ENCODE data around the gene PKNOX1.
"Not testable (repeated sequence)": the region's sequence is repeated elsewhere in the genome, so short reads cannot be mapped to it uniquely, and the experiment has no call there.

The PKNOX1 gene

GRCh38 chr21:42939582-42940413 is 34.6 kb upstream of the PKNOX1 start:
- no peak for ATAC-seq
- H3K27ac Mint-ChIP-seq: no peak overlapping the region
- no peaks in the 10 kb centered on the region for H3K9me3 Mint-ChIP-seq
- H3K27me3 Mint-ChIP-seq: no peaks in the 10 kb centered on the region
- no peak for DNase-seq
- H3K4me3 Mint-ChIP-seq: no peak overlapping the region
- no peaks in the 10 kb centered on the region for H3K4me1 Mint-ChIP-seq

- ATAC-seq (no peak), DNase-seq (no peak)
- Mint-ChIP-seq H3K4me3 (no peak overlapping the region), H3K27ac (no peak overlapping the region), H3K27me3 (no peaks in the 10 kb centered on the region), H3K9me3 (no peaks in the 10 kb centered on the region), H3K4me1 (no peaks in the 10 kb centered on the region)
Measured at GRCh38 chr21:42941696-42942085, 32.7 kb upstream of the PKNOX1 start.

GRCh38 chr21:42942244-42942643 is 32.1 kb upstream of the PKNOX1 start:
- DNase-seq (no peak), ATAC-seq (no peak)
- Mint-ChIP-seq H3K9me3 (no peaks in the 10 kb centered on the region), H3K27me3 (no peaks in the 10 kb centered on the region), H3K27ac (no peak overlapping the region), H3K4me3 (no peak overlapping the region), H3K4me1 (no peaks in the 10 kb centered on the region)

GRCh38 chr21:42949094-42949755 is 25.1 kb upstream of the PKNOX1 start:
- peak overlapping the region in 1 of 2 donors; percentile 15 for H3K27ac Mint-ChIP-seq
- not testable (repeated sequence) for ATAC-seq, DNase-seq, H3K4me3 Mint-ChIP-seq, H3K27me3 Mint-ChIP-seq, H3K4me1 Mint-ChIP-seq
- H3K9me3 Mint-ChIP-seq: peaks cover 0 to 11% of the 10 kb centered on the region in 2 donors

GRCh38 chr21:42951193-42951592 is 23.2 kb upstream of the PKNOX1 start:
- peaks cover 0 to 11% of the 10 kb centered on the region in 2 donors for H3K9me3 Mint-ChIP-seq
- H3K4me1 Mint-ChIP-seq, DNase-seq, H3K4me3 Mint-ChIP-seq, ATAC-seq, H3K27ac Mint-ChIP-seq, H3K27me3 Mint-ChIP-seq: not testable (repeated sequence)

GRCh38 chr21:42956824-42957630 is 17.3 kb upstream of the PKNOX1 start:
- H3K4me3 Mint-ChIP-seq: no peak overlapping the region
- DNase-seq: no peak
- no peaks in the 10 kb centered on the region for H3K4me1 Mint-ChIP-seq
- ATAC-seq: peak; percentile 98
- H3K27me3 Mint-ChIP-seq: no peaks in the 10 kb centered on the region
- no peak overlapping the region for H3K27ac Mint-ChIP-seq
- no peaks in the 10 kb centered on the region for H3K9me3 Mint-ChIP-seq

- H3K4me1 Mint-ChIP-seq, H3K27me3 Mint-ChIP-seq, DNase-seq, H3K27ac Mint-ChIP-seq, H3K9me3 Mint-ChIP-seq, H3K4me3 Mint-ChIP-seq, ATAC-seq: not testable (repeated sequence)
Measured at GRCh38 chr21:42958122-42958521, 16.2 kb upstream of the PKNOX1 start.

GRCh38 chr21:42959728-42960127 is 14.6 kb upstream of the PKNOX1 start:
- Mint-ChIP-seq H3K9me3 (no peaks in the 10 kb centered on the region), H3K27me3 (no peaks in the 10 kb centered on the region), H3K4me1 (no peaks in the 10 kb centered on the region), H3K27ac (no peak overlapping the region), H3K4me3 (no peak overlapping the region)
- ATAC-seq (no peak), DNase-seq (no peak)

- peak overlapping the region in 1 of 2 donors; percentile 40 for H3K27ac Mint-ChIP-seq
Measured at GRCh38 chr21:42962380-42963007, 11.9 kb upstream of the PKNOX1 start.

GRCh38 chr21:42964086-42964485 is 10.3 kb upstream of the PKNOX1 start:
- no peak overlapping the region for H3K4me3 Mint-ChIP-seq
- DNase-seq (no peak), ATAC-seq (no peak)
- no peaks in the 10 kb centered on the region for H3K27me3 Mint-ChIP-seq
- H3K27ac Mint-ChIP-seq: peak overlapping the region in 1 of 2 donors; percentile 22
- H3K9me3 Mint-ChIP-seq: no peaks in the 10 kb centered on the region
- H3K4me1 Mint-ChIP-seq: no peaks in the 10 kb centered on the region

More at GRCh38 chr21:42962380-42963007, 11.9 kb upstream of the PKNOX1 start:
- H3K4me3 Mint-ChIP-seq: no peak overlapping the region
- ATAC-seq: no peak
- DNase-seq: no peak
- H3K4me1 Mint-ChIP-seq: no peaks in the 10 kb centered on the region
- H3K27me3 Mint-ChIP-seq: no peaks in the 10 kb centered on the region
- H3K9me3 Mint-ChIP-seq: no peaks in the 10 kb centered on the region

GRCh38 chr21:42964546-42965210 is 9.7 kb upstream of the PKNOX1 start:
- DNase-seq: no peak
- ATAC-seq: no peak
- H3K27me3 Mint-ChIP-seq: no peaks in the 10 kb centered on the region
- no peaks in the 10 kb centered on the region for H3K9me3 Mint-ChIP-seq
- H3K4me3 Mint-ChIP-seq: no peak overlapping the region
- no peaks in the 10 kb centered on the region for H3K4me1 Mint-ChIP-seq
- H3K27ac Mint-ChIP-seq: peak overlapping the region in 1 of 2 donors; percentile 22

GRCh38 chr21:42965211-42965560 is 9.2 kb upstream of the PKNOX1 start:
- no peaks in the 10 kb centered on the region for H3K4me1 Mint-ChIP-seq
- H3K27me3 Mint-ChIP-seq: no peaks in the 10 kb centered on the region
- H3K4me3 Mint-ChIP-seq: no peak overlapping the region
- no peak for ATAC-seq
- no peaks in the 10 kb centered on the region for H3K9me3 Mint-ChIP-seq
- DNase-seq: no peak
- no peak overlapping the region for H3K27ac Mint-ChIP-seq

- not testable (repeated sequence) for H3K27ac Mint-ChIP-seq, DNase-seq, H3K4me3 Mint-ChIP-seq, H3K9me3 Mint-ChIP-seq, H3K27me3 Mint-ChIP-seq, ATAC-seq, H3K4me1 Mint-ChIP-seq
Measured at GRCh38 chr21:42967616-42968015, 6.7 kb upstream of the PKNOX1 start.

GRCh38 chr21:42969193-42969600 is 5.2 kb upstream of the PKNOX1 start:
- H3K27me3 Mint-ChIP-seq: no peaks in the 10 kb centered on the region
- DNase-seq (no peak), ATAC-seq (no peak)
- H3K9me3 Mint-ChIP-seq: no peaks in the 10 kb centered on the region
- no peak overlapping the region for H3K4me3 Mint-ChIP-seq
- peaks cover 9% of the 10 kb centered on the region for H3K4me1 Mint-ChIP-seq
- no peak overlapping the region for H3K27ac Mint-ChIP-seq
